Measurements from ENCODE around the gene ARPC2. TPM values are rescaled to one million over a fixed set of nuclear protein-coding genes. Genes with fewer than 3 reads are reported as not detected.

ARPC2 gene
- total and polyA plus RNA-seq, 10 donors: 262 to 554 (median 374) TPM

DNA sequence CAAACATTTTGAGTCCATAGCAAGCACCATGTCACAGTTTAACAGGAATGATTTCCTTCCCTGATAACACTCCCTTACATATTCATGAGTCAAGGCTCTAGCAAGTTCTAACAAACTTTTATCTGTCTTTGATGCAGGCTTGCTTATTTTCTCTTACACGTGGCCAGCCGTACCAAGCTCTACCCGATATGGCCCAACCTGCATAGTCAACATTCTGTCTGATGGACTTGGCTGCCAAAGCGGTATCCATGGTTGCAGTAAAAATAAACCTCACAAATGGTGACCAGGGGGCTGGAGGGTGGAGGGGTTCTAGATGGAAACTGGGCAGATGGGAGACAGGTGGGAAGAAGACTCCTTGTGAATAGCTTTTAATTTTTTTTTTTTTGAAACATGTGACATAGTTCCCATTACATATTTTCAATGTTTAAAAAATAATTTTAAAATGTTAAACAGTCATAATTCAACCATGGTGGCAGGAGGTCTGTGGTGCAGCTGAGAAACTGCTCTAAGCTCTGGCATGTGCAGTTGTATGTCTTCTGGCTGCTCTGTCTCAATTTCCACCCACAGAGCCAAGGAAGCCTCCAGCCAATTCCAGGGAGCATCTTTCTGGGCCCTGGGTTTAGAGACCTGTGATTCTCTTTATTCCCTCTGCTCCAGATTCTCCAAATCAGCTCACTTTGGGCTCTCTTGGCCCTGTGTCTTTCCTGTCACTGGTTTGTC, 29.5 kb upstream of the ARPC2 start:
- DNase-seq: no peak
- intact Hi-C loops (cut with DNase I; ENCODE audit: low total_unique reads): loop anchor here (5.0 kb wide), 1 partner anchor 70 kb away; no protein-coding TSS in a partner anchor

GRCh38 chr2:218188528-218188927, 28.5 kb upstream of the ARPC2 start:
- WGBS, 5 donors: 91 to 99% (median 96%) methylated on average over 2 of the region's 2 CpGs
- Histone ChIP-seq H3K4me3 (no peak overlapping the region), H3K27ac (no peak overlapping the region), H3K9me3 (no peaks in the 10 kb centered on the region), H3K27me3 (replicated peaks in 1 of 7) (no peaks in the 10 kb centered on the region), H3K4me1 (peaks cover 0 to 20% (median 7%) of the 10 kb centered on the region in 6 donors), H3K36me3 (no peaks in the 10 kb centered on the region)
- intact Hi-C loops (cut with DNase I; ENCODE audit: low total_unique reads): loop anchor here (5.0 kb wide), 1 partner anchor 69 kb away; no protein-coding TSS in a partner anchor
- no peak for DNase-seq
- TF ChIP-seq, protein P1, sequence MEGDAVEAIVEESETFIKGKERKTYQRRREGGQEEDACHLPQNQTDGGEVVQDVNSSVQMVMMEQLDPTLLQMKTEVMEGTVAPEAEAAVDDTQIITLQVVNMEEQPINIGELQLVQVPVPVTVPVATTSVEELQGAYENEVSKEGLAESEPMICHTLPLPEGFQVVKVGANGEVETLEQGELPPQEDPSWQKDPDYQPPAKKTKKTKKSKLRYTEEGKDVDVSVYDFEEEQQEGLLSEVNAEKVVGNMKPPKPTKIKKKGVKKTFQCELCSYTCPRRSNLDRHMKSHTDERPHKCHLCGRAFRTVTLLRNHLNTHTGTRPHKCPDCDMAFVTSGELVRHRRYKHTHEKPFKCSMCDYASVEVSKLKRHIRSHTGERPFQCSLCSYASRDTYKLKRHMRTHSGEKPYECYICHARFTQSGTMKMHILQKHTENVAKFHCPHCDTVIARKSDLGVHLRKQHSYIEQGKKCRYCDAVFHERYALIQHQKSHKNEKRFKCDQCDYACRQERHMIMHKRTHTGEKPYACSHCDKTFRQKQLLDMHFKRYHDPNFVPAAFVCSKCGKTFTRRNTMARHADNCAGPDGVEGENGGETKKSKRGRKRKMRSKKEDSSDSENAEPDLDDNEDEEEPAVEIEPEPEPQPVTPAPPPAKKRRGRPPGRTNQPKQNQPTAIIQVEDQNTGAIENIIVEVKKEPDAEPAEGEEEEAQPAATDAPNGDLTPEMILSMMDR (IDR thresholded peaks at IDR 0.05 in 8 of 11, conservative IDR thresholded peaks at IDR 0.05 in 3 of 11): no peak
- TF ChIP-seq POLR2A (IDR thresholded peaks at IDR 0.05) (no peak), POLR2AphosphoS5 (IDR thresholded peaks at IDR 0.05) (no peak)

More for the DNA sequence above, 29.5 kb upstream of the ARPC2 start:
- no peak overlapping the region for H3K27ac ChIP-seq
- no peak overlapping the region for H3K4me3 ChIP-seq
- TF ChIP-seq POLR2A (IDR thresholded peaks at IDR 0.05) (no peak), POLR2AphosphoS5 (IDR thresholded peaks at IDR 0.05) (no peak)
- TF ChIP-seq, protein P1 (IDR thresholded peaks at IDR 0.05 in 8 of 11, conservative IDR thresholded peaks at IDR 0.05 in 3 of 11): no peak
- H3K4me1 ChIP-seq: peaks cover 0 to 13% (median 7%) of the 10 kb centered on the region in 6 donors
- no peaks in the 10 kb centered on the region for H3K27me3 ChIP-seq (replicated peaks in 1 of 7)
- no peaks in the 10 kb centered on the region for H3K9me3 ChIP-seq
- WGBS, 5 donors: 90 to 94% (median 91%) methylated on average over 4 of the region's 4 CpGs
- no peaks in the 10 kb centered on the region for H3K36me3 ChIP-seq

- no peaks in the 10 kb centered on the region for H3K36me3 ChIP-seq
- 68 to 84% (median 72%) methylated on average over 3 of the region's 3 CpGs for WGBS, 5 donors
- no peaks in the 10 kb centered on the region for H3K27me3 ChIP-seq (replicated peaks in 1 of 7)
- TF ChIP-seq POLR2AphosphoS5 (IDR thresholded peaks at IDR 0.05) (no peak), POLR2A (IDR thresholded peaks at IDR 0.05) (no peak)
- TF ChIP-seq, protein P1 (IDR thresholded peaks at IDR 0.05 in 8 of 11, conservative IDR thresholded peaks at IDR 0.05 in 3 of 11): no peak
- H3K4me1 ChIP-seq: peaks cover 0 to 10% (median 0%) of the 10 kb centered on the region in 6 donors
- H3K4me3 ChIP-seq: no peak overlapping the region
- H3K9me3 ChIP-seq: no peaks in the 10 kb centered on the region
- H3K27ac ChIP-seq: no peak overlapping the region
- DNase-seq: no peak
- intact Hi-C loops (cut with DNase I; ENCODE audit: low total_unique reads): no loop called here
Measured at GRCh38 chr2:218192902-218193430, 24.0 kb upstream of the ARPC2 start.

DNA sequence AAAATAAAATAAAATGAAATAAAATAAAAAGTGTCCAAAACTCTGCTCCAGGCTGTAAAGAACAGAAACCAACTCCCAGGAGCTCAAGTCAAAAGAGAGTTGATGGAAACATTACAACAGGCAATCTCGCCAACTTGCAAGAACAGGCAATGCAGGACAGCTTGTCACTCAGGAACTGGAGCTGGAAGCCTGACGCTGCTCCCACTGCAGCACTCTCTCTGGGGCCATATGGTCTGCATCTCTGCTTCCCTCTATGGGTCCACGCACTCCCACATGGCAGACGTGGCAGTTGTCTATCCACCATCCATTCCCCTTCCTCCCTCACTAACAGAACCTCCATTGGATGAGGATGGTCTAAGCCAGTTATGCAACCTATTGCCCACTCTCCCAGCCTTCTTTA, 23.3 kb upstream of the ARPC2 start:
- no peak overlapping the region for H3K27ac ChIP-seq
- no peaks in the 10 kb centered on the region for H3K9me3 ChIP-seq
- no peak overlapping the region for H3K4me3 ChIP-seq
- TF ChIP-seq POLR2AphosphoS5 (IDR thresholded peaks at IDR 0.05): no peak
- TF ChIP-seq, protein P1 (IDR thresholded peaks at IDR 0.05 in 8 of 11, conservative IDR thresholded peaks at IDR 0.05 in 3 of 11): no peak
- TF ChIP-seq POLR2A (IDR thresholded peaks at IDR 0.05): no peak
- WGBS, 5 donors: 83 to 91% (median 87%) methylated on average over 4 of the region's 4 CpGs
- H3K27me3 ChIP-seq (replicated peaks in 1 of 7): no peaks in the 10 kb centered on the region
- no peak for DNase-seq
- H3K36me3 ChIP-seq: no peaks in the 10 kb centered on the region
- peaks cover 0 to 10% (median 0%) of the 10 kb centered on the region in 6 donors for H3K4me1 ChIP-seq
- intact Hi-C loops (cut with DNase I; ENCODE audit: low total_unique reads): no loop called here
